ENCODE data around the gene DOCK3.
"Not testable (repeated sequence)": the region's sequence is repeated elsewhere in the genome, so short reads cannot be mapped to it uniquely, and the experiment has no call there.

Gene DOCK3

DNA sequence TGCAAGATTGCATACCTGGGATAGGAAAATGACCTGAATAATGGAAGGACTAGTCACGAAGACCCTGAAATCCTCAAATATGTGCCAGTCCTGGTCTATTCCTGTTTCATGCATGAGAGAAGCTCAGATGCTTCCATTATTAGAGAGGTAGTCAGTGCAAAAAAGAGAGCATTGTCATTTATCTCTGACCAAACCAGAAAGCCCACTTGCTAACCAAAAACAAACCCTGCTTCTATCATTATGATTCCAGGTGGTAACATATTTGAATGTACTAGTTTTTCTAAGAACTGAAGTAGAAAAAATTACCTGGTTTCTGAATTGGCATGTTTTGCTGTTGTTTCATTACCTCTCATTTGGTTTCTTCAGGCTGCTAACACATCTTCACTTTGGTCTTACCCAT, 549.6 kb downstream of the DOCK3 start:
- H3K4me3 Mint-ChIP-seq = no peak overlapping the region
- ATAC-seq = no peak

DNA sequence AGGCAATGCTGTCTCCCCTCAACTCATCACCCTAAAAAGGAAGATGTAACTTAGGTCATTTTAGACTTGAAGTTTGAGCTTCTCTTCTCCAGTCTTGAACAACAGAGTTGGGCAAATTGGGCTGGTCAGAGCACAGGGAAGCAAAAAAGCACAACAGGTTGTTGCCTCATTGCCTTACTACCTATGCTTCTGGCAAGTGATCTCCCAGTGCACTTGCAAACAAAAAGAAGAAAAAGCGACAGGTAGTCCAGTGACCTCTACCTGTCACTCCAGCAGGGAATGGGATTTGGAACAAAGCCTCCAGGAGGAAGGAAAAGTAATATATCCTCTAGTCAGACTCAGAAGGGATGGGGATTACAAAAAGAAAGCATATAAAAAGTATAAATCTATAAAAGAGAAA, 550.1 kb downstream of the DOCK3 start:
- Mint-ChIP-seq H3K4me1 (no peaks in the 10 kb centered on the region), H3K36me3 (no peaks in the 10 kb centered on the region), H3K4me3 (no peak overlapping the region), H3K27ac (no peak overlapping the region), H3K27me3 (peaks cover 5% of the 10 kb centered on the region), H3K9me3 (no peaks in the 10 kb centered on the region)
- ATAC-seq = no peak

More for the DNA sequence above, 549.6 kb downstream of the DOCK3 start:
- Mint-ChIP-seq H3K9me3 (no peaks in the 10 kb centered on the region), H3K36me3 (no peaks in the 10 kb centered on the region), H3K4me1 (no peaks in the 10 kb centered on the region), H3K27me3 (peaks cover 5% of the 10 kb centered on the region), H3K27ac (no peak overlapping the region)

- peaks cover 3% of the 10 kb centered on the region for H3K9me3 Mint-ChIP-seq
- no peaks in the 10 kb centered on the region for H3K36me3 Mint-ChIP-seq
- H3K4me1 Mint-ChIP-seq = peaks cover 4% of the 10 kb centered on the region
- no peak overlapping the region for H3K4me3 Mint-ChIP-seq
- ATAC-seq = peak; percentile 31
- H3K27ac Mint-ChIP-seq = no peak overlapping the region
- H3K27me3 Mint-ChIP-seq = peaks cover 30% of the 10 kb centered on the region
These were observed 568.2 kb downstream of the DOCK3 start for GRCh38 chr3:51242939-51243338.

- ATAC-seq = no peak
- Mint-ChIP-seq H3K4me3 (no peak overlapping the region), H3K36me3 (no peaks in the 10 kb centered on the region), H3K9me3 (peaks cover 3% of the 10 kb centered on the region), H3K4me1 (peaks cover 4% of the 10 kb centered on the region), H3K27ac (no peak overlapping the region), H3K27me3 (peaks cover 30% of the 10 kb centered on the region)
These were observed 569.2 kb downstream of the DOCK3 start for GRCh38 chr3:51243924-51244323.

DNA sequence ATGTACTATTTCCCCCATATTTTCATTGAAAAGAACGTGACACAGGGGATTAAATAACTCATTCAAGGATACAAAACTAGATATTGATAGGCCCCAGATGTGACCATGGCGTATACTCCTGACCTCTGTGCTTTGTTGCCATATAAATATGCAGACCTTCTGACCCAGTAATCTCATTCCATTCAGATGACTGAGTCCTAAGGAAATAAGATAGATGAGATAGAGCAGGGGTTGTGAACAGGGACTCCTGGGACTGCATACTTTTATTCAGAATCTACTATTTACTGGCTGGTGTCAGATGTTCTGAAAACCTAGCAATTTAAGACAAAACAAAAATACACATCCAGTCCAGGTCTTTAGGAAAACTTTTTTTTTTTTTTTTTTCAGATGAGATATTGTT, 571.1 kb downstream of the DOCK3 start:
- H3K36me3 Mint-ChIP-seq = no peaks in the 10 kb centered on the region
- H3K27ac Mint-ChIP-seq = no peak overlapping the region
- no peak overlapping the region for H3K4me3 Mint-ChIP-seq
- H3K9me3 Mint-ChIP-seq = no peaks in the 10 kb centered on the region
- H3K4me1 Mint-ChIP-seq = peaks cover 4% of the 10 kb centered on the region
- no peak for ATAC-seq
- H3K27me3 Mint-ChIP-seq = peaks cover 21% of the 10 kb centered on the region

DNA sequence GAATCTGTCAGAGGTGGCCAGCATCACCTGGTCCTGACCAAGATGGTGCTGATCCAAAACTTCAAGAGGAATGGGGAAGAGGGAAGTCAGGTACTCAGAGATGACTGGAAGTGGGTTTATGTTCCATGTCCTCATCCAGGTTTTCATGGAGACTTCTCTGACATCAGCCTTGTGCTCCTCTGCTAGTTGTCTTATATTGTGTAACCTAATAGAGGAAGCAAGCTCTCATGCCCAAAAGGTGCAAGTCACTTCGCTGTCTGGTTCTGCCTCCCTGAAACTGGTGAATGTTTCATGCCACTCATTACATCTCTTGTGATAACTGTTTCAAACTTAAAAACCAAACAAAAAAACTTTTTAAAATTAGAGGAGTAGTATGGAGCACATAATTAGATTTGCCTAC, 583.1 kb downstream of the DOCK3 start:
- Mint-ChIP-seq H3K4me3 (no peak overlapping the region), H3K4me1 (no peaks in the 10 kb centered on the region), H3K9me3 (peaks cover 4% of the 10 kb centered on the region), H3K27ac (no peak overlapping the region), H3K27me3 (peaks cover 73% of the 10 kb centered on the region), H3K36me3 (no peaks in the 10 kb centered on the region)
- no peak for ATAC-seq

GRCh38 chr3:51264166-51264565, 589.4 kb downstream of the DOCK3 start:
- not testable (repeated sequence) for ATAC-seq, H3K27ac Mint-ChIP-seq, H3K36me3 Mint-ChIP-seq, H3K4me3 Mint-ChIP-seq
- Mint-ChIP-seq H3K27me3 (peaks cover 38% of the 10 kb centered on the region), H3K9me3 (peaks cover 16% of the 10 kb centered on the region), H3K4me1 (peaks cover 15% of the 10 kb centered on the region)

DNA sequence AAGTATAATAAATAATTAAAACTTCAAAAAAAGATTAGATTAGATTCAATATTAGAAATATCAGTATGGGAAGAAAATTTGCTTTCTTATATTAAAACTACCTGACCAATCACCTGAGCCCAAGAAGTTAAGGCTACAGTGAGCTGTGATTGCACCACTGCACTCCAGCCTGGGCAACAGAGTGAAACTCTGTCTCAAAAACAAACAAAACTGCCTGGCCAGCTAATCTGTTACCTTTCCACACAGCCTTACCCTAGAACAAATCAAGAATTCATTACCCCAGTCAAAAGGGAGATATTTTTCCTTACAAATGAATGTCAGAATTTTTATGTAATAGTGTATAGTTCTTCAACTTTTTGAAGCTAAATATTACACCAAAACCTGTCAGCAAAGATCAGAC, 593.4 kb downstream of the DOCK3 start:
- ATAC-seq = no peak
- no peak overlapping the region for H3K27ac Mint-ChIP-seq
- H3K9me3 Mint-ChIP-seq = peaks cover 11% of the 10 kb centered on the region
- H3K4me3 Mint-ChIP-seq = no peak overlapping the region
- H3K4me1 Mint-ChIP-seq = peaks cover 15% of the 10 kb centered on the region
- H3K36me3 Mint-ChIP-seq = no peaks in the 10 kb centered on the region
- peaks cover 15% of the 10 kb centered on the region for H3K27me3 Mint-ChIP-seq

DNA sequence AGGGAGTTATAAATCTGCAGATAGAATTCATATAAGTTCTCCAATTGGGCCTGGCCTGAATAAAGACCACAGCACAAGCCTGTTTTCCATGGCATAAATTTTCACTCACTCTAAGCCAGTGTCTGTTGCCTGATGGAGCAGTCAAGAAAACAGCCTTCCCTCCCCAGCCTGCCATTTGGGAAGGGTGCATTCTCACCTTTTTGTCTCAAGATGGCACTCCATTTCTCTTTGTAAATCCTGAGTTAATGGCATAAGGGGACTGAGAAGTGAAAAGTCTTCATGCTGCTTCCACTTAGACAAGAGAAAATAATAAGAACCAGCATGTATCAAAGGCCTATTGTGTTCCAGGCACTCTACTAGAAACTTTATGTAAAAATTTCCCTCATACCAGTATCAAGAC, 594.7 kb downstream of the DOCK3 start:
- Mint-ChIP-seq H3K27ac (no peak overlapping the region), H3K4me1 (peaks cover 15% of the 10 kb centered on the region), H3K27me3 (peaks cover 6% of the 10 kb centered on the region)

DNA sequence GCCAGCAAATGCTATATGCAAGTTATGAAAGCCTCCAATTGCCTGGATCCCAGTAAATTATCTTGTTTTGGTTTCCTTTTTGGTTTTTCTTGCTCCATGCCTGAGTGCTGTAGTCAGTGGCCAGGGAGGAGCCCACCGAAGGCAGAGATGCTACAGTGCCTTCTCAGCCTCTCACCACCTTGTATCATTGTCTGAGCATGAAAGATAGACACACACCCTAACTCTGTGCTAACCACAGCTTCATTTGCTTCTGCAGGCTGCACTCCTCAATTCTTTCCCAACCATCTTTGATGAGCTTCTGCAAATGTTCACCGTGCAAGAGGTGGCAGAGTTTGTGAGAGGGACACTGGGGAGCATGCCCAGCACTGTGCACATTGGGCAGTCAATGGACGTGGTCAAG, 595.8 kb downstream of the DOCK3 start:
- Mint-ChIP-seq H3K27me3 (peaks cover 4% of the 10 kb centered on the region), H3K27ac (no peak overlapping the region), H3K4me3 (no peak overlapping the region), H3K4me1 (peaks cover 7% of the 10 kb centered on the region), H3K9me3 (peaks cover 10% of the 10 kb centered on the region), H3K36me3 (no peaks in the 10 kb centered on the region)
- no peak for ATAC-seq

More for the DNA sequence above, 594.7 kb downstream of the DOCK3 start:
- H3K4me3 Mint-ChIP-seq = no peak overlapping the region
- ATAC-seq = no peak
- no peaks in the 10 kb centered on the region for H3K36me3 Mint-ChIP-seq
- H3K9me3 Mint-ChIP-seq = peaks cover 11% of the 10 kb centered on the region

GRCh38 chr3:51271172-51271571, 596.4 kb downstream of the DOCK3 start:
- Mint-ChIP-seq H3K4me3 (no peak overlapping the region), H3K27ac (no peak overlapping the region), H3K27me3 (peaks cover 10% of the 10 kb centered on the region), H3K9me3 (peaks cover 5% of the 10 kb centered on the region), H3K36me3 (no peaks in the 10 kb centered on the region), H3K4me1 (peaks cover under 1% of the 10 kb centered on the region)
- no peak for ATAC-seq

GRCh38 chr3:51274052-51274451, 599.3 kb downstream of the DOCK3 start:
- ATAC-seq = no peak
- H3K27me3 Mint-ChIP-seq = peaks cover 14% of the 10 kb centered on the region
- no peaks in the 10 kb centered on the region for H3K36me3 Mint-ChIP-seq
- H3K4me3 Mint-ChIP-seq = no peak overlapping the region
- H3K4me1 Mint-ChIP-seq = no peaks in the 10 kb centered on the region
- no peaks in the 10 kb centered on the region for H3K9me3 Mint-ChIP-seq
- H3K27ac Mint-ChIP-seq = no peak overlapping the region

- Mint-ChIP-seq H3K4me3 (no peak overlapping the region), H3K27me3 (peaks cover 14% of the 10 kb centered on the region), H3K36me3 (no peaks in the 10 kb centered on the region), H3K27ac (no peak overlapping the region), H3K9me3 (no peaks in the 10 kb centered on the region), H3K4me1 (no peaks in the 10 kb centered on the region)
- ATAC-seq = no peak
These were observed 600.5 kb downstream of the DOCK3 start for GRCh38 chr3:51275111-51275805.

- Mint-ChIP-seq H3K9me3 (no peaks in the 10 kb centered on the region), H3K4me3 (no peak overlapping the region)
- no peak for ATAC-seq
These were observed 601.3 kb downstream of the DOCK3 start for GRCh38 chr3:51276046-51276445.

GRCh38 chr3:51279448-51279847, 604.7 kb downstream of the DOCK3 start:
- peaks cover 41% of the 10 kb centered on the region for H3K27me3 Mint-ChIP-seq
- no peak for ATAC-seq
- no peaks in the 10 kb centered on the region for H3K9me3 Mint-ChIP-seq
- H3K27ac Mint-ChIP-seq = no peak overlapping the region
- H3K4me1 Mint-ChIP-seq = no peaks in the 10 kb centered on the region
- no peak overlapping the region for H3K4me3 Mint-ChIP-seq
- no peaks in the 10 kb centered on the region for H3K36me3 Mint-ChIP-seq

More at GRCh38 chr3:51276046-51276445, 601.3 kb downstream of the DOCK3 start:
- peaks cover 19% of the 10 kb centered on the region for H3K27me3 Mint-ChIP-seq
- H3K36me3 Mint-ChIP-seq = no peaks in the 10 kb centered on the region
- H3K4me1 Mint-ChIP-seq = no peaks in the 10 kb centered on the region
- no peak overlapping the region for H3K27ac Mint-ChIP-seq

- no peak overlapping the region for H3K27ac Mint-ChIP-seq
These were observed 605.4 kb downstream of the DOCK3 start for GRCh38 chr3:51280176-51280575.

More at GRCh38 chr3:51280176-51280575, 605.4 kb downstream of the DOCK3 start:
- Mint-ChIP-seq H3K36me3 (peaks cover 4% of the 10 kb centered on the region), H3K4me1 (no peaks in the 10 kb centered on the region), H3K4me3 (no peak overlapping the region), H3K9me3 (peaks cover 2% of the 10 kb centered on the region), H3K27me3 (peaks cover 46% of the 10 kb centered on the region)
- ATAC-seq = no peak

Data from stimulated activated memory B cell treated with anti-CD40 and anti-IgM and Interleukin-4, amounts not matched to agents 10 μg/mL and 1 μg/mL and 100 μg/mL, for 72 hours (primary cell).